Measurements from ENCODE around the gene TRPM5. TPM values are rescaled to one million over a fixed set of nuclear protein-coding genes. Genes with fewer than 3 reads are reported as not detected.

The TRPM5 gene
- total and polyA plus RNA-seq, 2 of the 4 experiments (the other 2 are of a cell fraction) = not detected

GRCh38 chr11:2444821-2445745 lies 769 bp upstream of the TRPM5 start, which contains the start of gene KCNQ1:
KCNQ1 (plus strand) TSS chr11:2445008; CDS start chr11:2445099, 91 bp downstream.
- Histone ChIP-seq H3K4ac (ENCODE audit: low read depth, low read length) (no peak within 1 kb of the TSS), H3K9ac (ENCODE audit: low read depth, low read length) (no peak within 1 kb of the TSS), H4K91ac (ENCODE audit: insufficient read depth, low read depth, low read length) (no peak within 1 kb of the TSS), H2BK5ac (ENCODE audit: low read depth, low read length, poor library complexity, severe bottlenecking) (no peak within 1 kb of the TSS), H3K9me3 (ENCODE audit: control insufficient read depth, insufficient read depth, low read length) (no peaks in the 10 kb centered on the region; the same call in 1 of the 2 replicates), H2AK5ac (ENCODE audit: low read depth, low read length) (no peak within 1 kb of the TSS), H2BK120ac (ENCODE audit: low read depth, low read length) (no peak within 1 kb of the TSS), H4K5ac (ENCODE audit: low read depth, low read length) (no peak within 1 kb of the TSS), H3K14ac (replicated peaks; ENCODE audit: low read depth, low read length) (no peak within 1 kb of the TSS), H3K36me3 (ENCODE audit: control insufficient read depth, insufficient read depth, low read length) (no peaks in the 10 kb centered on the region), H2BK15ac (ENCODE audit: low read depth, low read length) (no peak within 1 kb of the TSS), H3K27me3 (ENCODE audit: control insufficient read depth, insufficient read depth, low read length) (peaks cover 59% of the 10 kb centered on the region), H2BK20ac (ENCODE audit: low read depth, low read length) (no peak within 1 kb of the TSS), H4K20me1 (ENCODE audit: insufficient read depth, low read length) (no peaks in the 10 kb centered on the region), H3K4me3 (ENCODE audit: insufficient read depth, low read depth, low read length) (no peak within 1 kb of the TSS), H2AFZ (replicated peaks; ENCODE audit: low read length, poor library complexity) (peak within 1 kb of the TSS; percentile 63), H3K4me1 (ENCODE audit: control insufficient read depth, insufficient read depth, low read length) (no peaks in the 10 kb centered on the region), H3K23ac (ENCODE audit: low read depth, low read length) (no peak within 1 kb of the TSS), H2AK9ac (replicated peaks; ENCODE audit: low read depth, low read length, poor library complexity) (no peak within 1 kb of the TSS), H3K18ac (ENCODE audit: low read depth, low read length) (no peak within 1 kb of the TSS), H4K8ac (ENCODE audit: low read depth in 2 of 2, low read length in 2 of 2) (no peak within 1 kb of the TSS), H3K9me1 (ENCODE audit: insufficient read depth, low read length) (no peaks in the 10 kb centered on the region), H3K27ac (ENCODE audit: insufficient read depth, low read length) (no peak within 1 kb of the TSS), H3K79me1 (ENCODE audit: low read depth in 1 of 2, low read length in 2 of 2) (no peaks in the 10 kb centered on the region), H3K56ac (ENCODE audit: extremely low read depth, insufficient read depth, low read length) (no peak within 1 kb of the TSS), H3K4me2 (ENCODE audit: low read depth, low read length) (no peak within 1 kb of the TSS)
- BruUV-seq (replicated peaks) = no TSS peak
- TF ChIP-seq CHD1 (IDR thresholded peaks at IDR 0.05; ENCODE audit: low read depth, low read length) (no peak), MAFK (IDR thresholded peaks at IDR 0.05; ENCODE audit: low read depth, low read length) (no peak), SMC3 (IDR thresholded peaks at IDR 0.05; ENCODE audit: low read depth, low read length) (no peak), BHLHE40 (IDR thresholded peaks at IDR 0.05; ENCODE audit: low read depth, low read length) (no peak), RCOR1 (IDR thresholded peaks at IDR 0.05; ENCODE audit: insufficient replicate concordance, low read length) (no peak), CTCF (conservative IDR thresholded peaks at IDR 0.05; ENCODE audit: low read depth, low read length) (no peak), NFE2L2 (IDR thresholded peaks at IDR 0.05; ENCODE audit: low read depth, low read length) (no peak), CEBPB (IDR thresholded peaks at IDR 0.05; ENCODE audit: low read depth, low read length) (no peak), POLR2A (IDR thresholded peaks at IDR 0.05; ENCODE audit: low read depth, low read length) (no peak), RAD21 (IDR thresholded peaks at IDR 0.05; ENCODE audit: low read length) (no peak)
- dilution Hi-C loops (cut with HindIII; ENCODE audit: low sequenced_read_pairs, unreplicated experiment) (no loop called here), intact Hi-C loops (cut with micrococcal nuclease) (no loop called here), in situ Hi-C loops (cut with MboI; ENCODE audit: low sequenced_read_pairs) (no loop called here)
- CTCF ChIA-PET = interaction anchor here (0.9 kb wide), 1 partner anchor 88 kb away, joined by 4 read pairs; no protein-coding TSS in a partner anchor
- ATAC-seq (ENCODE audit: low read depth) = peak; percentile 78
- POLR2A ChIA-PET (ENCODE audit: unreplicated experiment) = no interaction called here
- WGBS, 2 experiments (ENCODE audit: extremely low coverage in 2 of 2, insufficient read length in 1 of 2) = 2% methylated on average over 41 of the region's 116 CpGs; no CpG with 5 or more reads in 1 of the 2 experiments
- DNase-seq = no peak
